Erythroblast (primary cell): ENCODE results near the gene GPR162.
A peak's percentile ranks its signal among the peaks of the same experiment; 100 is the strongest.

Experiments
- DNase-seq, 2 experiments: peaks; one replicate each; lab custom pipeline; 2025; lab: John Stamatoyannopoulos, UW
- GATA1 ChIP-seq: IDR thresholded peaks from 2 replicates; pipeline ENCODE4 v1.6.1; 2011; ENCODE audit warnings: low read depth, mild to moderate bottlenecking, control low read depth, low read length, moderate library complexity
- POLR2A ChIP-seq: IDR thresholded peaks from 2 replicates; pipeline ENCODE4 v1.6.1; 2011; ENCODE audit warnings: mild to moderate bottlenecking, low read length

Gene GPR162

GRCh38 chr12:6830999-6831398 is 9.4 kb downstream of the GPR162 start:
- no peak for TF ChIP-seq POLR2A
- no peak for TF ChIP-seq GATA1
- no peak for DNase-seq

GRCh38 chr12:6831450-6831995 is 9.9 kb downstream of the GPR162 start:
- no peak for TF ChIP-seq GATA1
- no peak for TF ChIP-seq POLR2A
- no peak for DNase-seq

- TF ChIP-seq GATA1 (no peak), POLR2A (no peak)
- DNase-seq: no peak
Observed at GRCh38 chr12:6832125-6832524, 10.5 kb downstream of the GPR162 start.

GRCh38 chr12:6833189-6833890 is 11.7 kb downstream of the GPR162 start:
- no peak for TF ChIP-seq POLR2A
- TF ChIP-seq GATA1: no peak
- DNase-seq: no peak

GRCh38 chr12:6834254-6834653 is 12.6 kb downstream of the GPR162 start:
- TF ChIP-seq GATA1 (no peak), POLR2A (no peak)
- no peak for DNase-seq

GRCh38 chr12:6834873-6835272 is 13.3 kb downstream of the GPR162 start:
- TF ChIP-seq POLR2A (no peak), GATA1 (no peak)
- no peak for DNase-seq

- no peak for TF ChIP-seq GATA1
- no peak for TF ChIP-seq POLR2A
- no peak for DNase-seq
Observed at GRCh38 chr12:6836851-6837250, 15.2 kb downstream of the GPR162 start.

GRCh38 chr12:6837370-6838060 is 15.9 kb downstream of the GPR162 start:
- TF ChIP-seq POLR2A: no peak
- no peak for TF ChIP-seq GATA1

GRCh38 chr12:6838854-6839253 is 17.2 kb downstream of the GPR162 start:
- DNase-seq: no peak
- TF ChIP-seq POLR2A (no peak), GATA1 (no peak)

More at GRCh38 chr12:6837370-6838060, 15.9 kb downstream of the GPR162 start:
- DNase-seq: no peak

GRCh38 chr12:6839482-6840201 is 18.0 kb downstream of the GPR162 start:
- TF ChIP-seq GATA1 (no peak), POLR2A (no peak)
- no peak for DNase-seq

- TF ChIP-seq POLR2A (no peak), GATA1 (no peak)
- DNase-seq: peak in 1 of 2 experiments; percentile 40
Observed at GRCh38 chr12:6840330-6840729, 18.7 kb downstream of the GPR162 start.

- no peak for TF ChIP-seq POLR2A
- no peak for TF ChIP-seq GATA1
Observed at GRCh38 chr12:6840761-6841515, 19.3 kb downstream of the GPR162 start, which contains the start of gene GNB3. Gene GNB3, plus strand, starts transcription at chr12:6840925. Its CDS starts 363 bp downstream, at chr12:6841288.

GRCh38 chr12:6842075-6842474 is 20.5 kb downstream of the GPR162 start:
- DNase-seq: no peak

More at GRCh38 chr12:6840761-6841515, 19.3 kb downstream of the GPR162 start, which contains the start of gene GNB3:
- DNase-seq: no peak

More at GRCh38 chr12:6842075-6842474, 20.5 kb downstream of the GPR162 start:
- TF ChIP-seq GATA1 (no peak), POLR2A (no peak)
